ENCODE data around the gene TSHZ2. TPM values are rescaled to one million over a fixed set of nuclear protein-coding genes. Genes with fewer than 3 reads are reported as not detected.

The TSHZ2 gene
- total RNA-seq, 3 donors from 2014 or later (not counting 1 experiment from before 2014, with no cell fraction given): 1.8 to 1.9 TPM; not detected in 1

DNA sequence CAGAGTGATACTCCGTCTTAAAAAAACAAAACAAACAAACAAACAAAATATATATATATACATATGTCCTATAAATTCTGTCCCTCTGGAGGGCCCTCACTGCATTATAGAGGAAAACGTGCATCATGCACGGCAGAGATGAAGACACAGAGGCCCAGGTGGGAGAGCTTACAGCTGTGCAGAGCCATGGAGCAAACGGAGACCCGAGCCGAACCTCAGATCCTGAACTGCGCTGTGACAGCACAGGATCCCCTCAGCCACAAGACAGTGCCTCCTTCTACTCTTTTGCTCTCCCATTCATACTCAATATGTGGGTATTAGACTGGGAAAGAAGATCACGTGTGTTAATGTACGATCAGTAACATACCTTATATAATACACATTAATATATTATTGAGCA is 539.9 kb downstream of the TSHZ2 start:
- intact Hi-C loops (cut with micrococcal nuclease): no loop called here
- TF ChIP-seq, protein P1, sequence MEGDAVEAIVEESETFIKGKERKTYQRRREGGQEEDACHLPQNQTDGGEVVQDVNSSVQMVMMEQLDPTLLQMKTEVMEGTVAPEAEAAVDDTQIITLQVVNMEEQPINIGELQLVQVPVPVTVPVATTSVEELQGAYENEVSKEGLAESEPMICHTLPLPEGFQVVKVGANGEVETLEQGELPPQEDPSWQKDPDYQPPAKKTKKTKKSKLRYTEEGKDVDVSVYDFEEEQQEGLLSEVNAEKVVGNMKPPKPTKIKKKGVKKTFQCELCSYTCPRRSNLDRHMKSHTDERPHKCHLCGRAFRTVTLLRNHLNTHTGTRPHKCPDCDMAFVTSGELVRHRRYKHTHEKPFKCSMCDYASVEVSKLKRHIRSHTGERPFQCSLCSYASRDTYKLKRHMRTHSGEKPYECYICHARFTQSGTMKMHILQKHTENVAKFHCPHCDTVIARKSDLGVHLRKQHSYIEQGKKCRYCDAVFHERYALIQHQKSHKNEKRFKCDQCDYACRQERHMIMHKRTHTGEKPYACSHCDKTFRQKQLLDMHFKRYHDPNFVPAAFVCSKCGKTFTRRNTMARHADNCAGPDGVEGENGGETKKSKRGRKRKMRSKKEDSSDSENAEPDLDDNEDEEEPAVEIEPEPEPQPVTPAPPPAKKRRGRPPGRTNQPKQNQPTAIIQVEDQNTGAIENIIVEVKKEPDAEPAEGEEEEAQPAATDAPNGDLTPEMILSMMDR (IDR thresholded peaks at IDR 0.05): no peak
- 94% methylated on average over 7 of the region's 9 CpGs for WGBS (ENCODE audit: insufficient coverage)
- no peak overlapping the region for H3K4me3 ChIP-seq (ENCODE audit: low read length)
- no peaks in the 10 kb centered on the region for H3K27me3 ChIP-seq (ENCODE audit: control insufficient read depth, insufficient read depth, low read length)
- Mint-ChIP-seq H3K4me1 (no peaks in the 10 kb centered on the region), H3K9me3 (no peaks in the 10 kb centered on the region), H3K4me3 (no peak overlapping the region), H3K27ac (no peak overlapping the region), H3K36me3 (no peaks in the 10 kb centered on the region), H3K27me3 (ENCODE audit: low read depth in 2 of 2) (no peaks in the 10 kb centered on the region)
- no peaks in the 10 kb centered on the region for H3K36me3 ChIP-seq (ENCODE audit: control insufficient read depth, insufficient read depth, low read length)
- DNase-seq (no peak), ATAC-seq (no peak)
- H3K9me3 ChIP-seq (ENCODE audit: control insufficient read depth, insufficient read depth, low read length): no peaks in the 10 kb centered on the region
- no peaks in the 10 kb centered on the region for H3K4me1 ChIP-seq (ENCODE audit: control insufficient read depth, insufficient read depth, low read length)
- no peak overlapping the region for H3K27ac ChIP-seq (ENCODE audit: low read length)

DNA sequence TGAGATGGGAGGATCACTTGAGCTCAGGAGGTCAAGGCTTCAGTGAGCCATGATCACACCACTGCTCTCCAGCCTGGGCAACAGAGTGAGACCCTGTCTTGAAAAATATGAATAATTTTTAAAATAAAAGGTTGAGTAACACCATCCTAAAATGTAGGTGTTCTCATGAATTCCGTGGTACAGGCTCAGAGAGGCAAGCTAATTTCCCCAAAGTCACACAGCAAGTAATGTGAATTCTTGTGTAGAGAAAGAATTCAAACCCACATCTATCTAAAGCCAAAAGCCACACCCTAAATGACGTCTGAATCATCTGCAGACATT is 541.0 kb downstream of the TSHZ2 start:
- WGBS (ENCODE audit: insufficient coverage): 79% methylated on average over 1 of the region's 2 CpGs
- no peaks in the 10 kb centered on the region for H3K4me1 ChIP-seq (ENCODE audit: control insufficient read depth, insufficient read depth, low read length)

GRCh38 chr20:53513489-53514298 is 541.5 kb downstream of the TSHZ2 start:
- H3K4me3 Mint-ChIP-seq: no peak overlapping the region
- no peak overlapping the region for H3K27ac Mint-ChIP-seq
- no peak for ATAC-seq
- no peaks in the 10 kb centered on the region for H3K4me1 Mint-ChIP-seq
- no peaks in the 10 kb centered on the region for H3K27me3 ChIP-seq (ENCODE audit: control insufficient read depth, insufficient read depth, low read length)
- H3K9me3 ChIP-seq (ENCODE audit: control insufficient read depth, insufficient read depth, low read length): no peaks in the 10 kb centered on the region
- H3K9me3 Mint-ChIP-seq: no peaks in the 10 kb centered on the region
- WGBS (ENCODE audit: insufficient coverage): 87% methylated on average over 18 of the region's 18 CpGs
- H3K27me3 Mint-ChIP-seq (ENCODE audit: low read depth in 2 of 2): no peaks in the 10 kb centered on the region
- H3K36me3 Mint-ChIP-seq: no peaks in the 10 kb centered on the region
- no peak overlapping the region for H3K4me3 ChIP-seq (ENCODE audit: low read length)
- intact Hi-C loops (cut with micrococcal nuclease): no loop called here
- no peaks in the 10 kb centered on the region for H3K4me1 ChIP-seq (ENCODE audit: control insufficient read depth, insufficient read depth, low read length)
- no peak for DNase-seq
- TF ChIP-seq, protein P1 (IDR thresholded peaks at IDR 0.05): no peak
- H3K36me3 ChIP-seq (ENCODE audit: control insufficient read depth, insufficient read depth, low read length): no peaks in the 10 kb centered on the region
- no peak overlapping the region for H3K27ac ChIP-seq (ENCODE audit: low read length)

More for the DNA sequence above, 541.0 kb downstream of the TSHZ2 start:
- Histone ChIP-seq H3K9me3 (ENCODE audit: control insufficient read depth, insufficient read depth, low read length) (no peaks in the 10 kb centered on the region), H3K27ac (ENCODE audit: low read length) (no peak overlapping the region), H3K27me3 (ENCODE audit: control insufficient read depth, insufficient read depth, low read length) (no peaks in the 10 kb centered on the region), H3K4me3 (ENCODE audit: low read length) (no peak overlapping the region), H3K36me3 (ENCODE audit: control insufficient read depth, insufficient read depth, low read length) (no peaks in the 10 kb centered on the region)
- no peaks in the 10 kb centered on the region for H3K4me1 Mint-ChIP-seq
- ATAC-seq (no peak), DNase-seq (no peak)
- H3K9me3 Mint-ChIP-seq: no peaks in the 10 kb centered on the region
- intact Hi-C loops (cut with micrococcal nuclease): no loop called here
- TF ChIP-seq, protein P1 (IDR thresholded peaks at IDR 0.05): no peak
- no peaks in the 10 kb centered on the region for H3K27me3 Mint-ChIP-seq (ENCODE audit: low read depth in 2 of 2)
- H3K27ac Mint-ChIP-seq: no peak overlapping the region
- no peaks in the 10 kb centered on the region for H3K36me3 Mint-ChIP-seq
- H3K4me3 Mint-ChIP-seq: no peak overlapping the region

- Histone ChIP-seq H3K27ac (ENCODE audit: low read length) (no peak overlapping the region), H3K27me3 (ENCODE audit: control insufficient read depth, insufficient read depth, low read length) (no peaks in the 10 kb centered on the region), H3K4me3 (ENCODE audit: low read length) (no peak overlapping the region), H3K36me3 (ENCODE audit: control insufficient read depth, insufficient read depth, low read length) (no peaks in the 10 kb centered on the region), H3K4me1 (ENCODE audit: control insufficient read depth, insufficient read depth, low read length) (no peaks in the 10 kb centered on the region), H3K9me3 (ENCODE audit: control insufficient read depth, insufficient read depth, low read length) (no peaks in the 10 kb centered on the region)
- no peaks in the 10 kb centered on the region for H3K4me1 Mint-ChIP-seq
- DNase-seq: no peak
- no peak for ATAC-seq
- H3K4me3 Mint-ChIP-seq: no peak overlapping the region
- no peaks in the 10 kb centered on the region for H3K9me3 Mint-ChIP-seq
- TF ChIP-seq, protein P1 (IDR thresholded peaks at IDR 0.05): no peak
- 95% methylated on average over 4 of the region's 4 CpGs for WGBS (ENCODE audit: insufficient coverage)
- intact Hi-C loops (cut with micrococcal nuclease): no loop called here
- no peaks in the 10 kb centered on the region for H3K36me3 Mint-ChIP-seq
- peaks cover 0 to 7% of the 10 kb centered on the region in 2 donors for H3K27me3 Mint-ChIP-seq (ENCODE audit: low read depth in 2 of 2)
- H3K27ac Mint-ChIP-seq: no peak overlapping the region
Observed at GRCh38 chr20:53515749-53516148, 543.6 kb downstream of the TSHZ2 start.
